ENCODE data around the gene AVEN.

Gene AVEN

DNA sequence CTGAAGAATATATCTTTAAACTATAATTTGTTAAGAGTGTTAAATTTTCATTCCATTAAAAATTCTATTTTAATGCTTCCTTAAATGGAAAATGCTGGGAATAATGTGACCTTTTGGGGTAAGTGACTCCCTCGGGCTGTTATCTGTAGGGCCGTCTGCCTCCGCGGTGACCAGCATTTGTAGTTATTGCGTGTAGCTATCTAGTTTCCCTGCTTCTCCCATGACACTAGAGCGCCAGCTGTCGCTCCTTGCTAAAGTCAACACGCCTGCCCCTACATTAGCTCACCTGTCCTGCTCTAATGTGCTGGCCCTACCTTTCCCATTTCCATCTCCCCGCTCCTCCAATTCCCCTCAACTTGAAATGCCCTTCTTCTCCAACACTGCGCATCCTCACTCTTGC lies 83.1 kb downstream of the AVEN start:
- Histone ChIP-seq H3K9me3 (ENCODE audit: low read length) (no peaks in the 10 kb centered on the region), H3K79me2 (ENCODE audit: insufficient read depth, low read length) (no peaks in the 10 kb centered on the region), H3F3A (ENCODE audit: insufficient read depth, low read length) (no peaks in the 10 kb centered on the region), H4K20me1 (ENCODE audit: insufficient read depth, low read length) (no peaks in the 10 kb centered on the region), H3K4me1 (ENCODE audit: insufficient read depth, low read length, severe bottlenecking) (no peaks in the 10 kb centered on the region), H3K36me3 (ENCODE audit: insufficient read depth, low read length) (no peaks in the 10 kb centered on the region), H3K27ac (ENCODE audit: low read depth, low read length, poor library complexity, severe bottlenecking) (no peak overlapping the region), H3K9ac (ENCODE audit: low read length) (no peak overlapping the region), H2AFZ (ENCODE audit: low read length) (no peak overlapping the region), H3K9me2 (ENCODE audit: low read depth, low read length) (no peaks in the 10 kb centered on the region), H3K4me3 (ENCODE audit: low read depth, low read length, poor library complexity, severe bottlenecking) (no peak overlapping the region), H3K4me2 (ENCODE audit: low read length) (no peak overlapping the region), H3K27me3 (ENCODE audit: insufficient read depth, low read length) (no peaks in the 10 kb centered on the region)
- no peak for TF ChIP-seq EZH2 (IDR thresholded peaks at IDR 0.05; ENCODE audit: borderline replicate concordance, low read length)
- TF ChIP-seq, protein P1, sequence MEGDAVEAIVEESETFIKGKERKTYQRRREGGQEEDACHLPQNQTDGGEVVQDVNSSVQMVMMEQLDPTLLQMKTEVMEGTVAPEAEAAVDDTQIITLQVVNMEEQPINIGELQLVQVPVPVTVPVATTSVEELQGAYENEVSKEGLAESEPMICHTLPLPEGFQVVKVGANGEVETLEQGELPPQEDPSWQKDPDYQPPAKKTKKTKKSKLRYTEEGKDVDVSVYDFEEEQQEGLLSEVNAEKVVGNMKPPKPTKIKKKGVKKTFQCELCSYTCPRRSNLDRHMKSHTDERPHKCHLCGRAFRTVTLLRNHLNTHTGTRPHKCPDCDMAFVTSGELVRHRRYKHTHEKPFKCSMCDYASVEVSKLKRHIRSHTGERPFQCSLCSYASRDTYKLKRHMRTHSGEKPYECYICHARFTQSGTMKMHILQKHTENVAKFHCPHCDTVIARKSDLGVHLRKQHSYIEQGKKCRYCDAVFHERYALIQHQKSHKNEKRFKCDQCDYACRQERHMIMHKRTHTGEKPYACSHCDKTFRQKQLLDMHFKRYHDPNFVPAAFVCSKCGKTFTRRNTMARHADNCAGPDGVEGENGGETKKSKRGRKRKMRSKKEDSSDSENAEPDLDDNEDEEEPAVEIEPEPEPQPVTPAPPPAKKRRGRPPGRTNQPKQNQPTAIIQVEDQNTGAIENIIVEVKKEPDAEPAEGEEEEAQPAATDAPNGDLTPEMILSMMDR (IDR thresholded peaks at IDR 0.05; ENCODE audit: low read length) = no peak

DNA sequence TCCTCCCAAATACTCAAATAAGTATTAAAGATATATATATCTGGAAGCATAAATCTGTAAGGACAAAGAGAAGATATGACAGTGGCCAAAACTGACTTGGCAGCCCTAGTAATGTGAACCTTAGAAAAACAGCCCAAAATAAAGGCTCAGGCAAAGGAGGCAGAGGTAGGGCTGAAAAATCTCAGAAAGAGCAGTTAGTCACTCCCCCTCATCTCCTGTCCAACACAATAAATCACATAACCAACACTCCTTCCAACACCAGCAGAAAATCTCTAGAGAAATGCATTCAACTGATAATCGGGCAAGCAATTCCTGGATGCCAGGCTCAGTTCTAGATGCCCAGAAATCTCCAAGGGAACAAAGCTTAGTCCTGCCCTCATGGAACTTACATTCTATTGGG lies 92.9 kb downstream of the AVEN start:
- Histone ChIP-seq H3K9ac (ENCODE audit: low read length) (no peak overlapping the region), H3K9me2 (ENCODE audit: low read depth, low read length) (no peaks in the 10 kb centered on the region), H2AFZ (ENCODE audit: low read length) (no peak overlapping the region), H4K20me1 (ENCODE audit: insufficient read depth, low read length) (no peaks in the 10 kb centered on the region), H3K4me2 (ENCODE audit: low read length) (no peak overlapping the region), H3K4me1 (ENCODE audit: insufficient read depth, low read length, severe bottlenecking) (no peaks in the 10 kb centered on the region), H3K79me2 (ENCODE audit: insufficient read depth, low read length) (no peaks in the 10 kb centered on the region), H3K4me3 (ENCODE audit: low read depth, low read length, poor library complexity, severe bottlenecking) (no peak overlapping the region), H3K27ac (ENCODE audit: low read depth, low read length, poor library complexity, severe bottlenecking) (no peak overlapping the region), H3K9me3 (ENCODE audit: low read length) (no peaks in the 10 kb centered on the region), H3F3A (ENCODE audit: insufficient read depth, low read length) (no peaks in the 10 kb centered on the region), H3K36me3 (ENCODE audit: insufficient read depth, low read length) (no peaks in the 10 kb centered on the region), H3K27me3 (ENCODE audit: insufficient read depth, low read length) (no peaks in the 10 kb centered on the region)
- TF ChIP-seq, protein P1 (IDR thresholded peaks at IDR 0.05; ENCODE audit: low read length) = no peak
- TF ChIP-seq EZH2 (IDR thresholded peaks at IDR 0.05; ENCODE audit: borderline replicate concordance, low read length) = no peak

DNA sequence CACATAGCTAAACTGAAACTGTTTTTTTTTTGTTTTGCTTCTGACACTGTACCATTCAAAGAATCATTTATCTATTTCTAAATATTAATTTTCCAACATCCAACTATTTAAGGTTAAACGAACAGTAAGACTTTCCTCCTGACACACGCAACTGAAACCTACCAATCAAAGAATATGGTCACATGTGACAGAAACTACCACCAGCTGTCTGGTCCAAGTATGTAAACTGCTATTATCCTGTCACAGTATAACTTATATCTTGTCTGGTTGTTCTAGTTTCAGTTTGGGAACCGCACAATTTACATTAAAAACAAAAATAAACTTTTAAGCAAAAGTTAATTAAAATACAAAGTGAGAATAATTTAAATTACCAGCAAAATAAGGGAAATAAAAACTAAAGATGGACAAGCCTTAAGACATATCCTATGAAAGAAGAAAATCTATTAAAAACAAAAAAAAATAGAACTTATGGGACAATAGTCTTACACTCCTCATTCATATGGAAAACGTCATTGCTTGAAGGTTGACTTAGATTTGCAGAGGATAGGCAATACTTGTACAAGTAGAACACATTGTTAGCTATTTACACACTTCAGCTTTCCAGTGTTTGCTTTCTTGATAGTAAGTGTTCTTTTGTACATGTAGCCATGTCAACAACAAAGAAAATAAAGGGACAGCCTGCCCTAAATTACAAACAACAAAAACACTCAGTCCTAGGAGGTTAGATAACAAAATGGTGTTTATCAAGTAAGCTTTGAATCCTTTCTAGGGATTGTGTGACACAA lies 97.5 kb downstream of the AVEN start:
- no peaks in the 10 kb centered on the region for H3F3A ChIP-seq (ENCODE audit: insufficient read depth, low read length)
- H3K79me2 ChIP-seq (ENCODE audit: insufficient read depth, low read length) = no peaks in the 10 kb centered on the region
- no peaks in the 10 kb centered on the region for H3K4me1 ChIP-seq (ENCODE audit: insufficient read depth, low read length, severe bottlenecking)
- no peaks in the 10 kb centered on the region for H4K20me1 ChIP-seq (ENCODE audit: insufficient read depth, low read length)
- H3K4me3 ChIP-seq (ENCODE audit: low read depth, low read length, poor library complexity, severe bottlenecking) = no peak overlapping the region
- no peaks in the 10 kb centered on the region for H3K9me2 ChIP-seq (ENCODE audit: low read depth, low read length)
- no peak overlapping the region for H3K27ac ChIP-seq (ENCODE audit: low read depth, low read length, poor library complexity, severe bottlenecking)
- TF ChIP-seq EZH2 (IDR thresholded peaks at IDR 0.05; ENCODE audit: borderline replicate concordance, low read length) = no peak
- TF ChIP-seq, protein P1 (IDR thresholded peaks at IDR 0.05; ENCODE audit: low read length) = no peak
- H3K4me2 ChIP-seq (ENCODE audit: low read length) = no peak overlapping the region
- H3K36me3 ChIP-seq (ENCODE audit: insufficient read depth, low read length) = no peaks in the 10 kb centered on the region
- no peak overlapping the region for H2AFZ ChIP-seq (ENCODE audit: low read length)
- no peaks in the 10 kb centered on the region for H3K9me3 ChIP-seq (ENCODE audit: low read length)
- H3K9ac ChIP-seq (ENCODE audit: low read length) = no peak overlapping the region
- H3K27me3 ChIP-seq (ENCODE audit: insufficient read depth, low read length) = no peaks in the 10 kb centered on the region

Data from OCI-LY1 (cell line).